ENCODE data around the gene DDIT4. TPM values are rescaled to one million over a fixed set of nuclear protein-coding genes. Genes with fewer than 3 reads are reported as not detected.

Gene DDIT4
- total and polyA plus RNA-seq, 9 of the 15 experiments (the other 6 are each of a cell fraction or from before 2014, with no cell fraction given), result 8.2 to 675 (median 159) TPM

DNA sequence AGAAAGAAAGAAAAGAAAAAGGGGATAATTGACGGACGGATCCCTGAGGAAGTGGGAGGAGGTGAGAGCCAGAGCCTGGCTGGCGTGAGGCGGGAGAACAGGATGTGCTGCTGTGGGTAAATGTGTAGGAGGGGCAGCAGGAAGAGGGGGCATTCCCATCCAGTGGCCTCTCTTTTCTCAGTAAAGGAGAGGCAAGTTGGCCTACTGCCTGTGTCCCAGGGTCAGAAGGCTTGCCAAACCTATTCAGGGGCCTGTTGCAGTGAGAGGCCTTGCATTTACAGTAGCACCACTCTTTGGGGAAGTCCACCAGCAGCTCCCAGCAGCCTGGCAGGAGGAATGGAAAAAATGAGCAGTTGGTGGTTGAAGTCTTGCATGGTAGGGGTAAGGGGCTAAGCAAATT, 31.0 kb upstream of the DDIT4 start:
- BruUV-seq (replicated peaks), result no TSS peak
- Histone ChIP-seq H3K36me3 (ENCODE audit: control insufficient read depth, insufficient read depth, low read length) (no peaks in the 10 kb centered on the region; the same call in 2 of the 3 replicates), H3K4me1 (replicated peaks in 1 of 2; ENCODE audit: control insufficient read depth in 2 of 2, insufficient read depth in 2 of 2, low read length in 2 of 2) (peaks cover 20 to 32% of the 10 kb centered on the region in 2 experiments), H2AFZ (ENCODE audit: low read depth, low read length) (no peak overlapping the region), H4K20me1 (replicated peaks; ENCODE audit: control insufficient read depth, insufficient read depth, low read length) (no peaks in the 10 kb centered on the region), H3K4me3 (no peak overlapping the region), H3K4me2 (ENCODE audit: insufficient read depth, low read length) (no peak overlapping the region), H3K9me1 (ENCODE audit: control insufficient read depth, insufficient read depth, low read length) (no peaks in the 10 kb centered on the region), H3K27ac (ENCODE audit: extremely low read depth, low read depth, low read length) (no peak overlapping the region), H3K9me3 (replicated peaks; ENCODE audit: control insufficient read depth, insufficient read depth, low read depth, low read length) (no peaks in the 10 kb centered on the region), H3K9ac (ENCODE audit: insufficient read depth in 1 of 2, low read depth in 2 of 2, low read length in 2 of 2) (peak overlapping the region in 1 of 2 experiments; percentile 31; a peak in 1 of 4 replicates), H3K79me2 (ENCODE audit: control insufficient read depth, insufficient read depth, low read length) (no peaks in the 10 kb centered on the region), H3K27me3 (ENCODE audit: control insufficient read depth in 2 of 2, insufficient read depth in 2 of 2, low read length in 2 of 2) (no peaks in the 10 kb centered on the region)
- WGBS (ENCODE audit: insufficient coverage, low coverage, missing lambda C conversion rate), result 100% methylated on average over 2 of the region's 4 CpGs
- DNase-seq (ENCODE audit: extremely low read depth in 1 of 4, low spot score in 3 of 4), result no peak
- CTCF ChIA-PET (ENCODE audit: low intra/inter-chr PET ratio), result no interaction called here
- no peak for FAIRE-seq
- ATAC-seq, result no peak
- POLR2A ChIA-PET, result interaction anchor here (1.6 to 1.7 kb wide), 2 partner anchors 8 to 33 kb away, joined by 3 to 6 read pairs; no protein-coding TSS in a partner anchor
- TF ChIP-seq MAX (CRISPR knock-in tag; IDR thresholded peaks at IDR 0.05) (0 out of 2 replicates have a peak, but pooled peaks have one; percentile 30), ZNF277 (CRISPR knock-in tag; IDR thresholded peaks at IDR 0.05; ENCODE audit: borderline replicate concordance) (no peak), ZNF347 (CRISPR knock-in tag; IDR thresholded peaks at IDR 0.05; ENCODE audit: low read depth) (no peak)
- intact Hi-C loops (cut with micrococcal nuclease) (no loop called here), in situ Hi-C loops (cut with MboI) (no loop called here)
